CD4-positive, alpha-beta T cell treated with Interferon gamma for 1 hour (primary cell): Measurements from ENCODE around the gene FBLN1.

ENCODE experiments used
- DNase-seq: peaks from one replicate; pipeline ENCODE4 v3.0.0-alpha.2; 2020

FBLN1 gene

DNA sequence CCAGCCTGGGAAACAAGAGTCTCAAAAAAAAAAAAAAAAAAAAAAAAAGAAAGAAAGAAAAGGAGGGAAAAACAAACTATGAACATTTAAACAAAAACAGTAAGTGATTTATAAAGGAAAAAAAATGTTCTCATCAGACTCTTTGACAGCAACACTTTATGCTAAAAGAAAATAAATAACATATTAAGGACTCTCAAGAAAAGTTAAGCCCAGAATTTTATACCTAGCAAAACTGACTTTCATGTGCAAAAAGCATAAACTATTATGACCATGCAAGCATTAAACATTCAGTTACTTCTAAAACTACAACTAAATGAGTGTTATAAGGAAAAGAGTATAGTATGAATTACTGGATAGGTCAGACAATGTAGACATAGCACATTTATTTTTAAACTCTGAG, 68.4 kb downstream of the FBLN1 start:
- DNase-seq, result no peak

DNA sequence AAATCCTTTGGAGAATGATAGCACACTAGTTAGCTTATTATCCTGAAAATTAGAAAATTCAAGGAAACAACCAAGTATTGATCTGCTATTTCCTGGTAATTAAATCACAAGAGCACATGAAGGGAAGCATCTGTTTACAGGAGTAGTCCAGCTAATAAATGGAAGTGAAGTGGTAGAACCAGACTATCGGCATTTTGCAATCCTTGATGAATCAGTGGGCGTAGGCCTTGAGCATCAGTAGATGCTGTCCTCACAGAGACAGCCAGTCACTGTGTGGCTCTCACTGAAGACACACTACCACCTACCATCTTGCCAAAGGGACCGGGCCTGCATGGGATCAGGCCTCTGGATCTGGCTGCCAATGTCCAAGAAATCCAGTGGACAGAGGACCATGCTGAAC, 69.8 kb downstream of the FBLN1 start:
- DNase-seq, result no peak

DNA sequence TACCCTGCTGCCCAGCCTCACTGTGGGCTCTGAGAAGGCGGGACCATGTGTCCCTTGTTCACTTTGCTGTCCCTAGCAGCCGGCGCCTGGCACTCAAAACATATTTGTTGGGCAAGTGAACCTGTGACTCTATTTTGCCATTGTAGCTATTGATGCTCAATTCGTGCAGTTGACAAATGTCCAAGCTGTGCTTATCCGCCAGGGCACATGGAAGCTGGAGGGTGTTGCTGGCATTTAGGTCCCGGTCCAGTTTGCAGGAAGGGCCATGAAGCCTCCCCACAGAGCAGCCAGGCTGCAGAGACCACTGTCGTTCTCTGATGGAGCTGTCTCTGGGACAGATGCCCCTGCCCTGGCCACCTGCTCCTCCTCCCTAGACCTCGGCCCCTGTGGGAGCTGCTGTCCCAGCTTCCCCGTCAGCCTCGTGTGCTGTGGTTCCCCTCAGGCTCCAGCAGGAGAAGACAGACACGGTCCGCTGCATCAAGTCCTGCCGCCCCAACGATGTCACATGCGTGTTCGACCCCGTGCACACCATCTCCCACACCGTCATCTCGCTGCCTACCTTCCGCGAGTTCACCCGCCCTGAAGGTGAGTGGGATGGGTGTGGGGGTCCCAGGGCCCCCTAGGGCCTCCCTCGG, 71.5 kb downstream of the FBLN1 start:
- DNase-seq, result no peak

DNA sequence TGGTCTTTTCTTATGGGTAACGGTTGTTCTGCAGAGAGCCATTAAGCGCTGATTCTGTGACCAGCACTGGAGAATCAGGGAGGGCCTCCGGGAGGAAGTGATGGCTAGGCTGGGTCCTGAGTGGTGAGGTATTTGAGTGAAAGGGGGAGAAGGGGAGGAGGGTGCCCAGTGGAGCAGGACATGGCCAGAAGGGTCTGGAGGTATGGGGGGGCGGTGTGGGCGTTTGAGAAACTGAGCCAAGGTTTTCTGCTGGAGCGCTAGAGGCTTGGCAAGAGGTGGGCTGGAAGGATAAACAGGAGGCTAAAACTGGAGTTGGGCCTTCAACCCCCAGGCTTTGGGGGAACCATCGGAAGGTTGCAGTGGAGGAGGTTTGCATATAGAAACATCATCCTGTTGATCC, 72.5 kb downstream of the FBLN1 start:
- no peak for DNase-seq

DNA sequence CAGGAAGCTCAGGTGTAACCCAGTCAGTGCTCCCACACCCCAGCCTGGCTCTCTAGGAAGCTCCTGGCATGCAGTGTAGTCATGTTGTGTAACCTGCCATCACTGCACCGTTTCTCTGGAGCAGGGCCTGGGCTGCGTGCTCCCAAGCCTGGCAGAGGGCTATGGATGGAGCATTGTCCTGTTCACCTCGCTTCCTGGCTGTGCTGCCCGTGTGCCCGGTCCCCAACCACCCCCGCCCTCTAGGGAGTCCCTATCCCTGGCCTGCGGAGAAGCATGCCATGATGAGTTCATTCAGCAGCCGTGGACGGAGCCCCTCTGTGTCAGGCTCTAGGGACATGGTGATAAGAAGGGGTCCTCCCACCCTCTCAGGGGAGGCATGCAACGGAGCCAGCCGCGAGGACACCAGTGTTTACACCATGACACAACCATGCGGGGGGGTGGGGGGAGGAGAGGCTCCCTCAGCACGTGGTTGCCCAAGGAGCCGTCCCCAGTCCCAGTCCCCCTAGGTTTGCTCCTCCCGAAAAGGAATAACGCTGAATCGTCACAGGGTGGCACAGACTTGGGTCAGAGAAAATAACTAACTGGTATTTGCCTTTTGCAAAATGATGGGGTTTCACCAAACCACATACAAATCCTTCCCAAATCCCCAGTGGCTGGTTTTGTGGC, 73.1 kb downstream of the FBLN1 start:
- no peak for DNase-seq

DNA sequence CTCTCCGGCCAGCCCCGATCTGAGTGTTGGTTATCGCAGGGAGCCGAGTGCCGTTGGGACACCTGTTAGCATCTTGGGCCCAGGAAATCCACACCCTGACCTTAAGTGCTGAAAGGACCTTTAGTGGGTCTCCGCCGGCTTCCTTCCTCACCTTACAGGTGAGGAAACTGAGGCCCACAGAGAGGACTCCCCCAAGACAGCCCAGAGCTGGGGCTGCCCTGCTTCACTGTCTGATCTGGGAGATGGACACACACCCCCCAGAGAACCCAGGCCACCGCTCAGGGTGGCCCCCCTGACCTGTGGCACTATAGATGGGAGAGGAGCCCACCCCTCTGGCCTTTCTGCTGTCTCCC, 73.6 kb downstream of the FBLN1 start:
- DNase-seq, result no peak

DNA sequence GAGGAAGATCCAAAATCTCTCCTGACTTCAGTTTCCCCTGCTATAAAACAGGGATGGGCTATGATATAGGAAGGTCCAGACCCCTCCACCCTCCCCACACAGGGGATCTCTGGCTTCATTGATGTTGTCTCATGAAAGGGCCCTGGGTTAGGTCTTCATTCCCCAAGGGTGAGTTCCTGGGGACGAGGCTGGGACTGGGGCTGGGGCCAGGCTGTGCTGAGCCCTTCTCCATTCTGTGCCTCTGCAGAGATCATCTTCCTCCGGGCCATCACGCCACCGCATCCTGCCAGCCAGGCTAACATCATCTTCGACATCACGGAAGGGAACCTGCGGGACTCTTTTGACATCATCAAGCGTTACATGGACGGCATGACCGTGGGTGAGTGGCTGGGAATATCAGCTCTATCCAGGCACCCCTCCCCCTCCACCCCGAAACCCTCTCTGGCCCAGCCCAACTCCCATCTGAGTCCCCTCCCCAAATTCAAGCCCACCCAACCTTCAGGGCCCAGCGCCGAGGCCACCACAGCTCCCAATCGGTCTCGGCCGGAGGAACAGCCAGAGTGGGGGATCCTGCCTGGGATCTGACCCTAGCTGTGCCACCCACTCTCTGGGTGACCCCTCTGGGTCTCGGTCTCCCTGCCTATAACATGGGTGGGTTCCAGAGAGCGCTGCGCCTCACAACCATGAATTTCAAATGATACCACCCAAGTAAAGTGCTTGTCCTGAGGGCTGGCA, 74.2 kb downstream of the FBLN1 start:
- DNase-seq, result no peak

DNA sequence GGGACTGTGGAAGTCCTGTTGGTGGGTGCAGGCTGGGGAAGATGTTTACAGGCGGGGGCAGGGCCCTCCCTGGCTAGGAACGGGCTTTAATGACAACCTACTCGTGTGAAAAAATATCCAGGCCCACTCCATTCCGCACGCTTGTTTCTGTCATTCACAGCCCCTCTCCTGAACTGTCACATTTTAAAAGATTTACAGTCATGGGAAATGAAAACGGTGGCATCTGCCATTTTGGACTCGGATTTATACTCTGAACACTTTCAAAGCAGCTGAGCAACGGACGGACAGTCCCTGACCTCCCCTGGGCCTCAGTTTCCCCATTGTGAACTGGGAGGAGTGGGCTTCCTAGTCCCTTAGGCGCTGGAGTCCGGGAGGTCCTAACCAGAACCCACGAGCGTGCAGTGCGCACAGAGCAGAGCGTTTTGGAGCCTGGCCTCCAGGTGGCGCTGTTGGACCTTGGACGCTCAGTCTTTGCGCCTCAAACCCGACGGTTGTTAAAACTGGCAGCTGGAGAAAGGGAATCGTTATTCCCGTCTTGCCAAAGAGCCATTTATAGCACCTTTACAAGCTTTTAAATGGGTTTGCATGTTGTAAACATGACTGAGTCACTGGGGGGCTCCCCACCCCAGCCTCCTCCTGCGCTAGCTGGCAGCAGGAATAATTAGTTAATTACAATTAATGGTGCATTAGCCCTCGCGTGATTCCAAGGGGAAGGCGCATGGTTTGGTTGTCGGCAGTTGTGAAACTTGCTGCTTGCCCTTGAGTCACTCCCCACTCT, 75.3 kb downstream of the FBLN1 start:
- peak; percentile 56 for DNase-seq

DNA sequence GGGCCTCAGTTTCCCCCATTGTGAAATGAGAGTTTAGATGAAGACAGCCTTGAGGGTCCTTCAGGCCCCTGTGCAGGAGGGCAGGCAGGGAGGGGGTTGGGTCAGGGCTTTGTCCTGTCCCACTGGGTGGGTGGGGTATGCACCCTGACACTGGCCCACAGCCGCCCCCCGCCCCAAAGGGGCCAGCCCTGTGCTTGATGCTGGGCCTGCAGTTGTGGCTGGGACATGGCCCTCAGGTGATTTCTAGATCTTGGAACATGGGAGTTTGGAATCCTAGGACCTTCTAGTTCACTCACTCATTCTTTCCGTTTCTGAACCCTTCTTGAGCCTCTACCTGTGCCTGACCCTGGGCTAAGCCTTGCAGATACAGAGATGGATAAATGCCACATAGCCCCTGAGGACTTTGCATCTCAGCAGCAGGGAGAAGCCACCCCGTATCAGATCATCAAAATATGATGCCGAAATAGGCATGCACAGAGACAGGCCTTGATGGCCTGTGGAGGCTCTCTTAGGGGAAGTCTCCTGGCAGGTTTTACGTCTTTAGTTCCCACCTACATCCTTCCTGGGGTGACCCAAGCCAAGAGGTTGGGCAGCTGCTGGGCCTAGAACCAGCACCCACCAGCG, 76.0 kb downstream of the FBLN1 start:
- no peak for DNase-seq

DNA sequence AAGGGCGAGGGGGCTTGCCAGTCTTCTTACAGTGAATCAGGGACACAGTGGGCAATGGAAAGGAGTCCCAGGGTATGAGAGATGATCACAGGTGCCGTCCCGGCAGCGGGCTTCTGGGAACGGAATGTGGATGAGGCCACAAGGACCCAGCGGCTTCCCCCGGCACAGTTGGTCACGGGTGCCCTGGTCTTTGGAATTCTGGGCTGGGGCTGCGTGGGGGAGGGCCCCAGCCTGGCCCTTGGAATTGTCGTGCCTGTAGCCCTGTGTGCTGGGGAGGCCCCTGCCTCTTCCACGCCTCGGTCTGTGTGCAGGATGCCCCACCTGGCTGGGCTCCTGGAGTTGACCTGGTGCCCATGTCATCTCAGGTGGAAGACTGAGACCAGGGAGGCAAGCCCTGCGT, 76.6 kb downstream of the FBLN1 start:
- no peak for DNase-seq

DNA sequence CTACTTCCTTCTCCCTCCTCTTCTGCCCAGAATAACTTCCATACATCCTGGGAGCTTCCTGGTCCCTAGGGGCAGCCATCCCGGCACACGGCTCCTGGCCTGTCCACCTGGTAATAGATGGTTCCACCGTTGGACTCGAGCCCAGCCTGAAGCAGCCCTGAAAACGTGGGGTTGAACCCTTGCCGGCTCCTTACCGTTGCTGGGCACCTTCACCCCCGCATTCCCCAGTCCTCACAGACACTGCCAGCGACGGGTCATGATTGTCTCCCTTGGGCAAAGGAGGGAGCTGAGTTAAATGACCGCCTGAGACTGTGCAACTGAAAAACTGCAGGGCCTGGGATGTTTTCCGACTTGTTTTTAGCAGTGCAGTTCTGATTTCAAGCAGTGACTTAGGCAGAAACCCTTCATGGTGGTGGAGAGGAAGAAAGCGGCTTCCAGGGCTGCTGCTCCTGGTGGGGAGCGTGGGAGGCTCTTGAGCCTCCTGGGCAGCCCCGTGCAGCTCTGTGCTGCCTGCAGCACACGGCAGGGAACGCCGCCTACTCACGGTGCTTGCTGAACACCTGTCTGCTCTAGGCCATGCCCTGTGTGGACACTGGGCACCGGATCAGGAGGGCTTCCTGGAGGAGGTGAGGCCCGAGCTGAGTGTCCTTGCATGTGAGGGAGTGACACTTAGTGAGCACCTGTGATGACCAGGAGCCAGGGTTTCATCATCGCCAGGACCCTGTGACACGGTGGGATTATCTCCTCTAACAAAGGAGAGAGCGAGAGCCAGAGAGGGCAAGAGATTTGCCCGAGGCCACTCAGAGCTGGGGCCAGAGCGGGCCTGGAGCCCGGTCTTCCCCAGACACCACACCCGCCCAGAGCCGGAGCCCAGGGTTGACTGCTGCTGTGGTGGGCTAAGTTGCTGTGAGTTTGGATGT, 77.4 kb downstream of the FBLN1 start:
- no peak for DNase-seq

DNA sequence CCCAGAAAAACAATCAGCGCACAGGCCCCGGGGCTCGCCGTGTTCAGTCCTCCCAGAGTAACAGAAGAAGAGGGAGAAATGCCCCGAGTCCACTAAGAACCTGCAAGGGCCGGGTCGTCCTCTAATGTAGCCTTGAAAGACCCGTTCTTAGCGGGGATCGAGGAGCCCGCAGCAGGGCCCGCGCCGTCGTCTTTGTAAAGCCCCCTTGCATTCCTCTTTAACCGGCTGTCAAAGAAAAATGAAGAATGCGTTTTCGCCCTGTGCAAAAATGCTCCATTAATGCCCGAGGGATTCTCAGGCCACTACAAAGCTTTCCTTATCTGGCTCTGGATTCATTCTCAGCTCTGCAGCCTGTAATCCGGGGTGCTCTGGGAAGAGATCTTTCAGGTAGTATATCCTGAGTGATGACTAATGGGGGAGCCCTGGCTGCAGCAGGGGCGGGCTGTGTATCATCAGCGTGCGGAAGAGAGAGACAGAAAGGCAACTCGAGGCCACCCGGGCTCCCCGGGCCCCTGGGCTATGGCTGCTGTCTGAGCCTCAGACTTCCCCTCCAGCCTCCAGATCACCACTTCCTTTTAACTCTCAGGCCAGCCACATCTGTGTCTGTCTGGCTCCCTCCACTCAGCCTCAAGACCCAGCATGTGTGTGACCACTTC, 78.2 kb downstream of the FBLN1 start:
- no peak for DNase-seq

DNA sequence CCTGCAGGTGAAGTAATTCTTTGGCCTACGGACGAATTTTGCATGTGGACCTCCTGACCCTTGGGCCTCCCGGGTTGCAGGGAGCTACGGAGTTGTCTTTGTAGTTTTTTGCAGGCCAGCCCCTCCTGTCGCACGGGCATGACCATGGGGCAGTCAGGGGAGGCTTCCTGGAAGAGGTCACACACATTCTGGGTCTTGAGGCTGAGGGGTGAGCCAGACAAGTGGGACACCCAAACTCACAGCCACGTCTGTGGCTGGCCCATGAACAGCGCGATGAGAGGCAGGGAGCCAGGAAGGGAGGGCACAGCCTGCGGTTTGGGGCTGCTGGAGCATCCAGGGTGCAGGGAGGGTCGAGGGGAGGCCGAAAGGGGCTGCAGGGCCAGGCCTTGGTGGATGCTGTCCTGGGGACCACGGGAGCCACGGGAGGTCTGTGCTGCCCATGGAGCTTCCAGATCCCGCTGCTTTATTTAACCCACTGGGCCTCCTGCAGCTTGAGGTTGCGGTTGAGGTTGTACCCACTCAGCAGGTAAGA, 78.9 kb downstream of the FBLN1 start:
- DNase-seq, result no peak

DNA sequence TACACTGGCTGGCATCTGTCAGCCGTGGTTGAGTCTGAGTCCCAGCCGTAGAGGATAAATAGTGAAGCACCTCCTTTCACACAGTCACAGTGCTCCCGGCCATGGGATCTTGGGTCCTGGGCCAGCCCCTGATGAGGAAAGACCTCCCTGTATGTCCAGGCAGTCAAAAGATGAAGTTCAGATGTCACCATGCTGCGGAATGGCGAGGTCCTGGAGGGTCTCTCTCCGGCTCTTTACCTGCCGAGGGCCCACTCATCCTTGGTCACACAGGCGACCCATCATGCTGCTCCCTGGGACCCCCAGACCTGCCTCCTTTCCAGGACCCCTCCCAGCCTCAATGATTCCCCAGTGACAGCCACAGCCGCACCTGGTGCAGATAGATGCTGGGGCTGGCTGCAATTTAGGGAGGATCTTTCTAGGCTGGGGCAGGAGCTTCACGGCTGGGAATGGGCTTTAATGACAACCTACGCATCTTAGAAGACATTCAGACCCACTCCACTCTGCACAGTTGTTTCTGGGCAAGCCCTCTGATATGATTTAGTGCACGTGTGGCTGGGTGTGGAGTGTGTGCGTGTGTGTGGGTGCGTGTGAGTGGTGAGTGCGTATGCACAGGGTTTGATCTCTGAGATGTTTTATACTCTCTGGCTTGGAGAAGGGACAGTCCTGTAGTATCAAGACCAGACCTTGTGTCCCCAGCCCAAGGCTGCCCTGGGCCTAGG, 79.7 kb downstream of the FBLN1 start:
- DNase-seq, result no peak

DNA sequence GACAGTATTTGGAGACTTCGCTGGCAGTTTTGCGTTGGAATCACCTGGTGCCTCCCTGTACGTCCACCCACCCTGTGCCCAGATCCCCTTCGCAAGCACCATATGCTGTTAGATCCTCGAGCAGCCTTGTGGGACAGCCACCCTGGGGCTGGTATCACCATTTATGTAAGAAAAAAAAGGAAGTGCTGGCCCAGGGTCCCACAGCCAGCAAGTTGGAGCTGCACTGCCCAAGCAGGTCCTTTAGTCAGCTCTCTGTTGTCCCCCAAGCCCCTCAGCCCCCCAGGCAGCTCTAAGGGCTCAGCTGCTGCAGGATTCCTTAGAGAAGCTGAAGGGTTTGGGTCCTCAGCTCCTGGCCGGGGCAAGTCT, 80.3 kb downstream of the FBLN1 start:
- no peak for DNase-seq

DNA sequence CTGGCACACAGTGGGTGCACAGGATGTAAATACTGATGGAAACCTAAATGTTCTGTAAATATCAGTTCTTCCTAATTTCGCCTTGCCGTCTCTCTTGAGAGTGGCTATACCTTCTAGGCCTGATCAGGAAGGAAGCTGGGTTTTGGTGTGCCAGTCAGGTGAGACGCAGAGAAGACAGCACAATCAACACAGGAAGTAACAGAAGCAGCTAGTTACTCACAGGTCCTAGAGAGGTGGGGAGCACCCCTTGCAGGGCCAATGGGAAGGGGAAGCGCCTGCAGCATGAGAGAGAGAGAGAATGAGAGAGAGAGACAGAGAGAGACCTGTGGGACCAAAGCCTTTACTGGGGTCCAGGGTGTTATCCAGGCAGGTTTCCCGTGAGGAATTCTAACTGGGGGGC, 80.8 kb downstream of the FBLN1 start:
- no peak for DNase-seq

DNA sequence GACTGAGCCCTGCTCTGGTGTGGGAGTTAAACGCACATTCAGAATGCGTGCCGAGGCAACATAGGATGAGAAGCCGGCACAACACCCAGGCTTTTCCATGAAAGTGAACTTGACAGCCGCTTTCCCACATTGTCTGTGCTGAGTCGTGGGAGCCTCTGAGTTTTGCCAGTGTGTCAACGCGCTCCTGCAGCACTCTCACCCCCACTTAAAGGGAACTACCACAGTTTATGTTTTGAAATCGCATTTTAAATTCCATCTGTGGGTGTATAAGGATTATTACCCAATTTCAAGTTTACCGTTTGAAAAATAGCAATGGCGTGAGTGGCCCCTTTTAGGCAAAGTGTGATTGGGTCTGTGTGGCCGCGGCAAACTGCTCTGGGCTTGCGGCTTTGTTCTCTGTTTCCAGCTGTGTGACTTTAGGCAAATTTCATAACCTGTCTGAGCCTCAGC, 81.5 kb downstream of the FBLN1 start:
- DNase-seq, result no peak

DNA sequence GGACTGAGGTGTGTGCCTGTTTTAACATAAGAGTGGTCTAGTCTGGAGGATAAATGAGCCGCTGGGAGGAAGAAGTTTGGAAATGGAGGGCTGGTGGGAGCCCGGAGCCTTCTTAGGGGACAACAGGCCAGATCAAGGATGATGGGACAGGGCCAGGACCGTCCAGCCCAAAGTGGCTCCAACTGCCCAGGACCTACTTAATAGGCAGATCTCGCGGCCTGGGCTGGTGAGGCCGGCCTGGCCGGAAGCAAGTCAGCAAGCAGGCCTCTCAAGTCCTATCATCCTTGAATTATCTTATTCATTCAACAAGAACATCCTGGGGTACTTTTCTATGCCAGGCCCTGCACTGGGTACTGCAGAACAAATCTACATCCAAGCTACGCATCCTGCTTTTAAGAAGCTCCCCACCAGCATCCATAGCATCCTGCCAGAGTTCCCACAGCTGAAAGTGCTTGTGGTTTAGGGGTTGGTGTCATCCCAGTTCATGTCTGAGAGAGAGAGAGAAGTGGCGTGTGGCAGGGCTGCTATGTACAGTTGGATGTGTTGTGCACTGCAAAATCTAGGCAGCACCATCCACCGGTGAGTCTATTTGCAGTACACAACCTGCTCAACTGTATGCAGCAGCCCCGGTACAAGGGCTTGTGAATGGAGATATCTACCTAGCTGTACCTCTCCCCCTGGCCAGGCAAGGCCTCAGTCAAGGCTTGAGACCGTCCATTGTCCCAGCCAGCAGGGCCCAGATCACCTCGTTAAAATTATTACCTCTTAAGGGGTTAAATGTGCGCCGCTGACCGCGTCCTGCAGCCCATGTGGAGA, 82.1 kb downstream of the FBLN1 start:
- no peak for DNase-seq

DNA sequence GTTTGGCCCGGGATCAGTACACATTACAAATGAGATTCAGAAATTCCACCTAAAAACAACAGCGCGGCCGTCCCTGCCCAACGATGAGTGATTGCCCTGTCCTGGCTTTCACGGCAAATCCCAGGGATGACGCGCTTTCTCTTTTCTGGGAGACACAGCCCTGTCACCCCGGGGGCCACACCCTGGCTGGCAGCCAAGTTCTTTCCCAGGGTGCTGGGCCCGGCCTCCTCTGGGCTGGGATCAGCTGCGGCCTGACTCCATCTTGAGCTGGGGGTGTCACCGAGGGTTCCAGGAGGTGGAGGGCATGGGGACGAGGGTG, 82.7 kb downstream of the FBLN1 start:
- DNase-seq, result no peak
